Neural progenitor cell (in vitro differentiated cells): Measurements from ENCODE around the gene CD34. TPM values are rescaled to one million over a fixed set of nuclear protein-coding genes. Genes with fewer than 3 reads are reported as not detected.
A peak's percentile ranks its signal among the peaks of the same experiment; 100 is the strongest.

Source experiments
- DNase-seq: peaks from one replicate; pipeline ENCODE4 v3.0.0-alpha.2; 2016; ENCODE audit warnings: low spot score
- H2AFZ ChIP-seq: fragments of 200-600 bp; sonication (generic); replicated peaks from 2 replicates; pipeline ENCODE4 v1.6.1; 2016; ENCODE audit warnings: antibody characterized with exemption
- H3F3A ChIP-seq: fragments of 200-600 bp; sonication (generic); 2 replicates; pipeline ENCODE4 v1.6.1; 2016; ENCODE audit warnings: antibody characterized with exemption, low read depth
- H3K27ac ChIP-seq: fragments of 200-600 bp; sonication (generic); 2 replicates; pipeline ENCODE4 v1.5.1; 2016; ENCODE audit warnings: mild to moderate bottlenecking
- H3K27me3 ChIP-seq: fragments of 200-600 bp; sonication (generic); 2 replicates; pipeline ENCODE4 v1.6.1; 2016; ENCODE audit warnings: mild to moderate bottlenecking, moderate library complexity
- H3K36me3 ChIP-seq: fragments of 200-600 bp; sonication (generic); 2 replicates; pipeline ENCODE4 v1.5.1; 2016
- H3K4me1 ChIP-seq: fragments of 200-600 bp; sonication (generic); 2 replicates; pipeline ENCODE4 v1.6.1; 2016; ENCODE audit warnings: mixed run types
- H3K4me2 ChIP-seq: fragments of 200-600 bp; sonication (generic); 2 replicates; pipeline ENCODE4 v1.6.1; 2016
- H3K4me3 ChIP-seq: fragments of 200-600 bp; sonication (generic); 2 replicates; pipeline ENCODE4 v1.5.1; 2016
- H3K79me2 ChIP-seq: fragments of 200-600 bp; sonication (generic); 2 replicates; pipeline ENCODE4 v1.6.1; 2016; ENCODE audit warnings: low read depth
- H3K9ac ChIP-seq: fragments of 200-600 bp; sonication (generic); 2 replicates; pipeline ENCODE4 v1.6.1; 2016
- H3K9me3 ChIP-seq: fragments of 200-600 bp; sonication (generic); 2 replicates; pipeline ENCODE4 v1.5.1; 2016; ENCODE audit warnings: low read depth
- H4K20me1 ChIP-seq: fragments of 200-600 bp; sonication (generic); 2 replicates; pipeline ENCODE4 v1.6.1; 2016; ENCODE audit warnings: low read depth
- H3K27ac Mint-ChIP-seq: 3 replicates; pipeline ENCODE4 v1.8.0; 2021; ENCODE audit warnings: mixed read lengths
- H3K27me3 Mint-ChIP-seq: 2 replicates; pipeline ENCODE4 v1.8.0; 2022; ENCODE audit warnings: low read depth, mild to moderate bottlenecking, inconsistent platforms, moderate library complexity, mixed read lengths; ENCODE audit not compliant: insufficient read depth
- H3K36me3 Mint-ChIP-seq: 3 replicates; pipeline ENCODE4 v1.8.0; 2021; ENCODE audit warnings: mixed read lengths
- H3K4me1 Mint-ChIP-seq: 3 replicates; pipeline ENCODE4 v1.8.0; 2021; ENCODE audit warnings: mixed read lengths
- H3K4me3 Mint-ChIP-seq: 3 replicates; pipeline ENCODE4 v1.8.0; 2021; ENCODE audit warnings: mild to moderate bottlenecking, moderate library complexity, mixed read lengths
- H3K9me3 Mint-ChIP-seq: 3 replicates; pipeline ENCODE4 v1.8.0; 2020; ENCODE audit warnings: mixed read lengths
- CTCF ChIP-seq: fragments of 200-600 bp; sonication (generic); IDR thresholded peaks from 2 replicates; pipeline ENCODE4 v1.5.1; 2017; ENCODE audit warnings: antibody characterized with exemption, mild to moderate bottlenecking
- EZH2 ChIP-seq: fragments of 200-600 bp; sonication (generic); IDR thresholded peaks from 2 replicates; pipeline ENCODE4 v1.6.1; 2017; ENCODE audit warnings: antibody characterized with exemption, mild to moderate bottlenecking, moderate library complexity
- EZH2phosphoT487 ChIP-seq: fragments of 200-600 bp; sonication (generic); IDR thresholded peaks from 2 replicates; pipeline ENCODE4 v1.6.1; 2017; ENCODE audit warnings: antibody characterized with exemption
- total RNA-seq: library from RNA; depleted of rRNA; stranded (reverse); fragments of >200 nt; gene quantifications from 2 replicates; pipeline ENCODE4 v1.2.3, GENCODE V29; 2015; ENCODE audit warnings: low replicate concordance

The CD34 gene
- total RNA-seq, 1 donor from 2014 or later: 0.43 TPM

GRCh38 chr1:207872621-207873020 lies 38.3 kb downstream of the CD34 start:
- TF ChIP-seq EZH2phosphoT487: no peak
- TF ChIP-seq EZH2: no peak
- TF ChIP-seq CTCF: no peak
- peaks cover 3% of the 10 kb centered on the region for H4K20me1 ChIP-seq
- no peaks in the 10 kb centered on the region for H3K9me3 ChIP-seq
- no peaks in the 10 kb centered on the region for H3K36me3 ChIP-seq
- peaks cover 36% of the 10 kb centered on the region for H3K27me3 ChIP-seq
- no peak overlapping the region for H3K27ac Mint-ChIP-seq
- H2AFZ ChIP-seq: peak overlapping the region; percentile 74
- H3K36me3 Mint-ChIP-seq: no peaks in the 10 kb centered on the region
- no peak overlapping the region for H3K9ac ChIP-seq
- H3K27ac ChIP-seq: no peak overlapping the region
- no peaks in the 10 kb centered on the region for H3K9me3 Mint-ChIP-seq
- H3K4me3 ChIP-seq: no peak overlapping the region
- peaks cover 14% of the 10 kb centered on the region for H3K27me3 Mint-ChIP-seq
- H3K4me2 ChIP-seq: no peak overlapping the region
- peaks cover 5% of the 10 kb centered on the region for H3F3A ChIP-seq
- no peak for DNase-seq
- H3K4me3 Mint-ChIP-seq: no peak overlapping the region
- peaks cover 14% of the 10 kb centered on the region for H3K4me1 Mint-ChIP-seq
- no peaks in the 10 kb centered on the region for H3K79me2 ChIP-seq
- H3K4me1 ChIP-seq: no peaks in the 10 kb centered on the region

- DNase-seq: no peak
- H3K9me3 Mint-ChIP-seq: no peaks in the 10 kb centered on the region
These were observed 39.7 kb downstream of the CD34 start for GRCh38 chr1:207871117-207871649.

GRCh38 chr1:207870306-207871031 lies 40.5 kb downstream of the CD34 start:
- peak overlapping the region; percentile 86 for H3K4me3 Mint-ChIP-seq
- Histone ChIP-seq H4K20me1 (peaks cover 3% of the 10 kb centered on the region), H3K4me3 (no peak overlapping the region), H3K79me2 (no peaks in the 10 kb centered on the region), H3K36me3 (no peaks in the 10 kb centered on the region), H3K9me3 (no peaks in the 10 kb centered on the region), H3K27me3 (peaks cover 38% of the 10 kb centered on the region), H3F3A (peaks cover 5% of the 10 kb centered on the region), H2AFZ (no peak overlapping the region), H3K27ac (no peak overlapping the region), H3K4me1 (no peaks in the 10 kb centered on the region), H3K9ac (no peak overlapping the region), H3K4me2 (no peak overlapping the region)
- no peak overlapping the region for H3K27ac Mint-ChIP-seq
- peaks cover 9% of the 10 kb centered on the region for H3K27me3 Mint-ChIP-seq
- no peaks in the 10 kb centered on the region for H3K9me3 Mint-ChIP-seq
- no peak for DNase-seq
- peaks cover 18% of the 10 kb centered on the region for H3K4me1 Mint-ChIP-seq
- TF ChIP-seq CTCF (no peak), EZH2phosphoT487 (no peak), EZH2 (no peak)
- peaks cover 5% of the 10 kb centered on the region for H3K36me3 Mint-ChIP-seq

More at GRCh38 chr1:207871117-207871649, 39.7 kb downstream of the CD34 start:
- peaks cover 3% of the 10 kb centered on the region for H4K20me1 ChIP-seq
- H3K4me3 Mint-ChIP-seq: no peak overlapping the region
- H3K9me3 ChIP-seq: no peaks in the 10 kb centered on the region
- H3K27ac Mint-ChIP-seq: no peak overlapping the region
- H3K4me1 ChIP-seq: no peaks in the 10 kb centered on the region
- no peak overlapping the region for H3K4me3 ChIP-seq
- H2AFZ ChIP-seq: no peak overlapping the region
- no peaks in the 10 kb centered on the region for H3K36me3 ChIP-seq
- no peak for TF ChIP-seq CTCF
- TF ChIP-seq EZH2: no peak
- no peak for TF ChIP-seq EZH2phosphoT487
- H3K27me3 ChIP-seq: peaks cover 38% of the 10 kb centered on the region
- peaks cover 12% of the 10 kb centered on the region for H3K27me3 Mint-ChIP-seq
- no peak overlapping the region for H3K9ac ChIP-seq
- peaks cover 18% of the 10 kb centered on the region for H3K4me1 Mint-ChIP-seq
- no peak overlapping the region for H3K27ac ChIP-seq
- peaks cover 4% of the 10 kb centered on the region for H3K36me3 Mint-ChIP-seq
- H3F3A ChIP-seq: peaks cover 5% of the 10 kb centered on the region
- H3K4me2 ChIP-seq: no peak overlapping the region
- H3K79me2 ChIP-seq: no peaks in the 10 kb centered on the region
